Raji (cell line): ENCODE results near the gene RPTOR.

Experiments
- POLR2A ChIP-seq: IDR thresholded peaks from 2 replicates; pipeline ENCODE4 v1.6.1; 2011; ENCODE audit warnings: low read depth, low read length, control low read depth; ENCODE audit not compliant: insufficient read depth

Gene RPTOR

GRCh38 chr17:80960037-80960796, 415.6 kb downstream of the RPTOR start:
- no peak for TF ChIP-seq POLR2A

DNA sequence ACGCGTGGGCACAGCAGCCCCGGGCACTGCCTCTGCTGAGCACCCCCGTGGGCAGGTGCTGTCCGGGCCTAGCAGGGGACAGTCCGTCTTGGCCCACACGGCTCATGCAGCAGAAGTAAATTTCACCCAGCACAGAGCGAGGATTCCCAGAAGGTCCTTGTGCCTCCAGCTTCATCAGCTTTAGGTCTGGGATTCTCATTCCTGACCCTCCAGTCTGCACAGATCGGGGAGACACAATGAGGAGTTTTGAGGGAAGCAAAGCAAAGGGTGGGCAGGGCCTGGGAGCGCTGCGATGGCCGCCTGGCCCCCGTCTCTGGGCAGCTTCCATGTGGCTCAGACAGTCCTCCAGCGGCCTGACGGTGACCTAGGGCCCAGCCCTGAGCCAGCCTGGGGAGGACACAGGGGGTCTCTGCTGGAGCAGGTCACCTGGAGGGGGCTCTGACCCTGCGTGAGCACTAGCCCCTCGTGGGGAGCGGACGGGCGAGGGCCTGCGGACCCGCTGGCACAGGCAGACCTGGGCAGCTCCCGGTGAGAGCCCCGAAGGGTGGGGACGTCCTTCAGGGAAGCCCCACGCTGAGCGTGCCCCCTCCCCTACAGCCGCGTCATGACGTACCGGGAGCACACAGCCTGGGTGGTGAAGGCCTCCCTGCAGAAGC, 416.3 kb downstream of the RPTOR start:
- TF ChIP-seq POLR2A, result no peak

- TF ChIP-seq POLR2A, result no peak
Measured at GRCh38 chr17:80961541-80962330, 417.1 kb downstream of the RPTOR start.

DNA sequence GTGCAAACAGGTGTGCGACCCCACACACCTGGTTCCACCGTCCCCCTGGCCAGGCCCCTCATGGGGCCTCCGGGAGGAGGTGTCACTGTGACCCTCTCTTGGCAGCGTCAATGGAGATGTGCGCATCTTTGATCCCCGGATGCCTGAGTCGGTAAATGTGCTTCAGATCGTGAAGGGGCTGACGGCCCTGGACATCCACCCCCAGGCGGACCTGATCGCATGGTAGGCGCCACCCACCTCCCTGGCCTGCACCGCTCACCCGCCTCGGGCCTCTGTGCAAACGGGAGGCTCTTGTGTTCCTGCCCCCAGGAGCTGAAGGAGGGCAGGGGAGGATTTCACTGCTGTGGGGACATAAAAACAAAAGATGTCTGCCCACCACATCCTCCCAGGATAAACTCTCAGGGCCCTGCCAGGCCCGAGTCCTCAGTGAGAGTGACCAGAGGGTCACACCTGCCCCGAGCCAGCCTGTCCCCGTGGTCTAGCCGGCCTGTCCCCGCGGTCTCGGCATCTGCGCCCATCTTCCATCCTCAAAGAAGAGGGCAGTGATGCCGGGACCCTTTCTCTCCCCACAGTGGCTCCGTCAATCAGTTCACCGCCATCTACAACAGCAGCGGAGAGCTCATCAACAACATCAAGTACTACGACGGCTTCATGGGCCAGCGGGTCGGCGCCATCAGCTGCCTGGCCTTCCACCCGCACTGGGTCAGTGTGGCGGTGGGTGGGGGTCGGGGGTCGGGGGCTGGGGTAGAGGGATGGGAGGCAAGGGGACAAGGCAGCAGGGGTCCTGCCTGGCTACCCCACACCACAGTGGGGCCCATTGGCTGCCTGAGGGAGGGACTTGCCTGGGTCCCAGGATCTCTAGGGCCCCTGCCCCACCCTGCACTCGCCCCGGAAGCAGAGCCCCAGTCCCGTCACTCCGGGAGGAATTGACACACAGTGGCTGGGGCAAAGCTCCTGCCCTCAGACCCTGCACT, 418.0 kb downstream of the RPTOR start:
- TF ChIP-seq POLR2A, result no peak

DNA sequence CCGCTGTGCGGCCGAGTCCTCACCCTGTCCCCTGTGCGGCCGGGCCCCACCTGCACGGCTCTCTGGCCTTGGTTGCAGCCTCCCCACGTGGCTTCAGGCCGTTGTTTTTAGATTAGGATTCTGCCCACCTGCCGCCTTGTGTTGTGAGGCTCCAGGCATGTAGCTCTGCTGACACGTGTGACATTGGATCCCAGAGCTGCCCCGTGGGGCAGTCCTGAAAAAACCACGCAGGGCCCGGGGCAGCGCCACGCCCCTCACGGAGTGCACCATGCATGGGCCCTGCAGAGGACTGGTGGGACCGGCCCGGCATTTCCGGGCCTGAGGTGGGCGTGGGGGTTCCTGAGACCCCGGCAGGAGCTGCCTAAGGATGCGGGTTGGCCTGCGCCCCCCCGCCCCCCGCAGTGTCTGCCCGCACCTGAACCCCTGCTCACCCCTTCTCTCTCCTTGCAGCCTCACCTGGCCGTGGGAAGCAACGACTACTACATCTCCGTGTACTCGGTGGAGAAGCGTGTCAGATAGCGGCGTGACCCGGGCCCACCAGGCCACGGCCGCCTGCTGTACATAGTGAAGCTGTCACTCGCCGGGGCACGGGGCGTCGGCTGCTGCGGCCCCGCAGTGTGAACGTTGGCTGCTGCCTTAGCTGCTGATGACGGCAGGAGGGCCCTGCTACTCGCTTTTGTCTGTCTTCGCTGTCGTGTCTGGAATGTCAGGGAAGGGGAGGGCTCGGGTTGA, 419.3 kb downstream of the RPTOR start:
- TF ChIP-seq POLR2A, result no peak

DNA sequence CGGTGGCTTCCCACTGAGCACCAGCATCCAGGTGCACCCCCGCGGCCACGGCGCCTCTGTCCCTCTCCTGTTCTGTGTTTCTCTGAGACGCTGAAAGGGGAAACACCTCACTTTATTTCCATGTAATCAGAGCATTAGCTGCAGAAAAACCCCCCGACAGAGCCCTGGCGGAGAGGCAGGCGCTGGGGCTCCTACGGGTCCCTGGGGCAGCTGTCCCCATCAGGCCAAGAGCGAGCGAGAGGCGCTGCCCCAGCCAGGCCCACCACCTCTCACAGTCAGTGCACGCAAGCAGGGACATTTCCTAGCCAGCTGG, 419.9 kb downstream of the RPTOR start:
- no peak for TF ChIP-seq POLR2A

DNA sequence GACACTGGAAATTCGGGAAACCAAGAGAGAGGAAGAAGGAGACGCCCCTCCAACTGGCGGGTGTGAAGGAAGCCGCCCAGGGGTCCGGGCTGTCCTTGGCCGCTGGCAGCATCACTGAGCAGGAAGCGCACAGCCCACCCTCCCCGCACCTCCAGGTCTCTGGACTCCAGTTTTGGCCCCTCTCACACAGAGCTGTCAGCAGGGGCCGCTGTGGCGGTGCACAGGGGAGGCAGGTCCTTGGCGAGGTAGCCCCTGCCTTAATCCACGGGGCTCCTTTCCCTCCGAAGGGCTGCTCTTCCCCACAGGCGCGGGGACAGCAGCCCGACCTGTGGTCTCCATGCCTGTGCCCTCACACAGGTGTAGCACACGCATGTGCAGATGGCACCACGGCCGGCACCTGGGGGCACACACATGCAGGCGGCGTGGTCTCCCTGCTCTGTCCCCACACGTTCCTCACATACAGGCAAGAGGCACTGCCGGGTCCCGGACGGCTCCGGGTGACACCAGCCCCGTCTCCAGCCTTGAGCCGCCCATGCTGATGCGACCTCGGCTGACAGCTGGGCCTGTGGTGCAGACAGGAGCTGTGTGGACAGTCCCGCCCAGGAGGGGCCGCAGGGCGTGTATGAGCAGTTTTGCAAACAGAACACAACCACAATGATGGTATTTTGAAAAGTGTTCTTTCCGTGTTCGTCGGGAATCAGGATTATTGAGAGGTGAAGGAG, 420.4 kb downstream of the RPTOR start:
- TF ChIP-seq POLR2A, result no peak

DNA sequence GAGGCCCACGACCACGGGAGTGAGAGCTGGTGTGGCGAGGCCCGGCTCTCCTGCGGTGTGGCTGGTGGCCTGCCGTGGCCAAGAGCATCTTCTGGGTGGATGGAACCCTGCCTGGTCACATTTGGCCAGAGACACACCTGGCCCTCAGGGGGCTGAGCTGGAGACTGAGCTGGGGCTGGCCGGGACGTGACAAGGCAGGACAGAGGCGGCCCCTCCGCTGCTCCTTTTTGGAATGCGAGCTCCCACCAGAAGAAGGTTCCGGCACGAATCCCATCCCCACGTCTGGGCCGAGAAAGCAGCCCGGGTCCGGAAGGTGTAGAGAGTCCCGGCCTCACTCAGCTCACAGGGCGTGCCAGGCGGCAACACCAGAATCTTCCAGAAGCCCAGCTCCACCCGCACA, 421.0 kb downstream of the RPTOR start:
- no peak for TF ChIP-seq POLR2A

DNA sequence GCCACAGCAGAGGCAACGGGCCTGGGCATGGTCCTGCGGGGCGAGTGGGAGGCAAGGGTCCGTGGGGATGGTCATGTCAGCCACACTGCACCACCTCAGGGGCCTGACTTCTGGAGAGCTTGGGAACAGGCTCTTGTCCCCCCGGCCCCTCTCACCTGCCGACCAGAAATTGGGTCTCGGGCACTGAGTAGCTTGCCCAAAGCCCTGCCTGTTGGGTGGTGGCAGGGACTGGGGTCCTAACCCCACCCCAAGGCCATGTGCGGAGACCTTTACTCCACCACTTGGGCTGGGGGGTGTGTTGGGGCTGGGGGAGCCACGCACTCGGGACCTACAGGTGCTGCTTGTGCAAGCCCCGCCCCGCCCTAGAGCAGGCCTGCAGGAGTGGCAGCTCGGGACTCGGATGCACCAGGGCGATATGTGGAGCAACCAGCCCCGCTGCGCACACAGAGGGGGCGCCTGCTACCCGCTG, 422.8 kb downstream of the RPTOR start:
- no peak for TF ChIP-seq POLR2A

GRCh38 chr17:80968602-80969029, 424.0 kb downstream of the RPTOR start:
- TF ChIP-seq POLR2A, result no peak

DNA sequence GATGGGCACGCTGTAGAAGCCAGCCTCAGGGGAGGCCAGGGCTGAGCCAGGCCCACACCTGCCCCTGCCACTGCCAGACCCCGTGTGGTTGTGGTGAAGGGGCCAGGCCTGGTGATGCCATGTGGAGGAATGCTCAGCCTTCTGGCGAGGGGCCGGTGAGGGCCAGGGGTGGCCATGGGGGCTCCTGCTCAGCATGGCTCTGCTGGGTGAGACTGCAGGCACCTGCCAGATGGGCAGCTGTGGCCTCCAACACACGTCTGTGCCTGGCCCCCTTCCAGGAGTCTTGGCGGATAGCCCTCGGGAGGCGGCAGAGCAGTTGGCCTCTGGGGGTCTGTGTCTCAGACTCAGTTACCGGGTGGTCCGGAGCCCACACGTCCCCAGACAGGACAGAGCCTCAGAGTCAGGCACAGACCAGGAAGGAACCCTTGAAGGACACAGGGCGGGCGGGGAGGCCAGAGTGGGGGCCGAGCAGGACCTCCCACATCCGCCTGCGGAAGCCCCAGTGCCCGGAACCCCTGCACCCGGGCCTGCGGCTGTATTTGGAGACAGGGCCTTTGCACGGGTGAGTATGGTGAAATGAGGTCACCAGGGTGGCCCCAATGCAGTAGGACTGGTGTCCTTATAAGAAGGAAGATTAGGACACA, 424.5 kb downstream of the RPTOR start:
- no peak for TF ChIP-seq POLR2A

- TF ChIP-seq POLR2A, result no peak
Measured at GRCh38 chr17:80969674-80970043, 425.0 kb downstream of the RPTOR start.
